MM.1S (cell line): ENCODE data around the gene SLC25A26.

Experiments
- DNase-seq: peaks from one replicate; pipeline ENCODE4 v3.0.0-alpha.2; 2015
- H2AFZ ChIP-seq: fragments of 300-600 bp; sonication (generic); 2 replicates; pipeline ENCODE4 v1.6.0; 2016; ENCODE audit warnings: antibody characterized with exemption, low read length
- H3F3A ChIP-seq: fragments of 300-600 bp; sonication (generic); 2 replicates; pipeline ENCODE4 v1.6.1; 2016; ENCODE audit warnings: mild to moderate bottlenecking, antibody characterized with exemption, low read length, moderate library complexity, mixed read lengths; ENCODE audit not compliant: insufficient read depth
- H3K27ac ChIP-seq: fragments of 300-600 bp; sonication (generic); 2 replicates; pipeline ENCODE4 v1.5.1; 2016; ENCODE audit warnings: mild to moderate bottlenecking, low read length
- H3K27me3 ChIP-seq: fragments of 300-600 bp; sonication (generic); replicated peaks from 2 replicates; pipeline ENCODE4 v1.6.0; 2016; ENCODE audit warnings: low read length; ENCODE audit not compliant: insufficient read depth
- H3K36me3 ChIP-seq: fragments of 300-600 bp; sonication (generic); replicated peaks from 2 replicates; pipeline ENCODE4 v1.6.1; 2016; ENCODE audit warnings: mild to moderate bottlenecking, low read length, mixed read lengths; ENCODE audit not compliant: insufficient read depth
- H3K4me1 ChIP-seq: fragments of 300-600 bp; sonication (generic); 2 replicates; pipeline ENCODE4 v1.6.1; 2016; ENCODE audit warnings: low read length, mixed read lengths
- H3K4me2 ChIP-seq: fragments of 300-600 bp; sonication (generic); 2 replicates; pipeline ENCODE4 v1.6.0; 2016; ENCODE audit warnings: low read depth, low read length
- H3K4me3 ChIP-seq: fragments of 300-600 bp; sonication (generic); 2 replicates; pipeline ENCODE4 v1.5.1; 2016; ENCODE audit warnings: low read length, mixed read lengths
- H3K79me2 ChIP-seq: fragments of 300-600 bp; sonication (generic); 2 replicates; pipeline ENCODE4 v1.6.1; 2016; ENCODE audit warnings: mixed run types, low read length, mixed read lengths
- H3K9ac ChIP-seq: fragments of 300-600 bp; sonication (generic); 2 replicates; pipeline ENCODE4 v1.6.1; 2016; ENCODE audit warnings: low read length, mixed read lengths
- H3K9me2 ChIP-seq: fragments of 300-600 bp; sonication (generic); replicated peaks from 2 replicates; pipeline ENCODE4 v1.6.1; 2016; ENCODE audit warnings: mild to moderate bottlenecking, low read length, mixed read lengths; ENCODE audit not compliant: insufficient read depth
- H3K9me3 ChIP-seq: fragments of 300-600 bp; sonication (generic); replicated peaks from 2 replicates; pipeline ENCODE4 v1.6.1; 2016; ENCODE audit warnings: mild to moderate bottlenecking, low read length, mixed read lengths; ENCODE audit not compliant: insufficient read depth
- H4K20me1 ChIP-seq: fragments of 300-600 bp; sonication (generic); 2 replicates; pipeline ENCODE4 v1.6.1; 2016; ENCODE audit warnings: mild to moderate bottlenecking, low read length, moderate library complexity, mixed read lengths; ENCODE audit not compliant: insufficient read depth
- CTCF ChIP-seq: fragments of 300-600 bp; sonication (generic); IDR thresholded peaks from 2 replicates; pipeline ENCODE4 v1.5.1; 2016; ENCODE audit warnings: antibody characterized with exemption, low read length, mixed read lengths
- EZH2 ChIP-seq: fragments of 300-600 bp; sonication (generic); optimal IDR thresholded peaks from 2 replicates; pipeline ENCODE3; 2017; ENCODE audit warnings: low read depth, mild to moderate bottlenecking, antibody characterized with exemption, low read length, mixed read lengths
- EZH2phosphoT487 ChIP-seq: fragments of 300-600 bp; sonication (generic); IDR thresholded peaks from 2 replicates; pipeline ENCODE4 v1.6.1; 2018; ENCODE audit warnings: antibody characterized with exemption, low read length

SLC25A26 gene

GRCh38 chr3:66200147-66200546 is 20.7 kb upstream of the SLC25A26 start:
- Histone ChIP-seq H3K9me2 (no peaks in the 10 kb centered on the region), H3K27me3 (no peaks in the 10 kb centered on the region), H3K36me3 (no peaks in the 10 kb centered on the region), H3K27ac (no peak overlapping the region), H3K9me3 (no peaks in the 10 kb centered on the region), H3K4me1 (no peaks in the 10 kb centered on the region), H3K79me2 (no peaks in the 10 kb centered on the region), H4K20me1 (no peaks in the 10 kb centered on the region), H3K4me3 (no peak overlapping the region), H2AFZ (no peak overlapping the region), H3F3A (no peaks in the 10 kb centered on the region), H3K4me2 (no peak overlapping the region), H3K9ac (no peak overlapping the region)
- no peak for DNase-seq
- TF ChIP-seq CTCF = no peak
- TF ChIP-seq EZH2phosphoT487 = no peak
- TF ChIP-seq EZH2 = no peak

- Histone ChIP-seq H3K79me2 (no peaks in the 10 kb centered on the region), H3K4me2 (no peak overlapping the region), H3F3A (no peaks in the 10 kb centered on the region), H3K9ac (no peak overlapping the region), H3K4me1 (no peaks in the 10 kb centered on the region), H3K36me3 (no peaks in the 10 kb centered on the region), H3K4me3 (no peak overlapping the region), H3K9me2 (no peaks in the 10 kb centered on the region), H3K27ac (no peak overlapping the region), H2AFZ (no peak overlapping the region), H3K27me3 (no peaks in the 10 kb centered on the region), H3K9me3 (no peaks in the 10 kb centered on the region), H4K20me1 (no peaks in the 10 kb centered on the region)
- DNase-seq = no peak
- TF ChIP-seq EZH2phosphoT487 (no peak), EZH2 (no peak), CTCF (no peak)
Observed at GRCh38 chr3:66200786-66201185, 20.0 kb upstream of the SLC25A26 start.

- no peaks in the 10 kb centered on the region for H3K79me2 ChIP-seq
- no peak overlapping the region for H3K4me2 ChIP-seq
- H3K4me3 ChIP-seq = no peak overlapping the region
- H3K27me3 ChIP-seq = no peaks in the 10 kb centered on the region
- no peak for DNase-seq
- no peak overlapping the region for H2AFZ ChIP-seq
- H3K4me1 ChIP-seq = no peaks in the 10 kb centered on the region
- H3F3A ChIP-seq = no peaks in the 10 kb centered on the region
- no peak overlapping the region for H3K27ac ChIP-seq
- H4K20me1 ChIP-seq = no peaks in the 10 kb centered on the region
- no peaks in the 10 kb centered on the region for H3K9me2 ChIP-seq
- no peak overlapping the region for H3K9ac ChIP-seq
- TF ChIP-seq CTCF (no peak), EZH2 (no peak), EZH2phosphoT487 (no peak)
- no peaks in the 10 kb centered on the region for H3K36me3 ChIP-seq
- H3K9me3 ChIP-seq = no peaks in the 10 kb centered on the region
Observed at GRCh38 chr3:66203275-66203674, 17.5 kb upstream of the SLC25A26 start.
